HG03175 (cell line): ENCODE measurements around the gene PVALB.

ENCODE experiments used
- ATAC-seq: cut with Tn5 transposase; IDR thresholded peaks from one replicate; pipeline ENCODE4 v1.9.1; 2021; ENCODE audit warnings: mild to moderate bottlenecking, moderate library complexity; ENCODE audit not compliant: unreplicated experiment

Gene PVALB

GRCh38 chr22:36775964-36776669 lies 40.7 kb downstream of the PVALB start, which contains the start of gene IFT27:
Gene IFT27 (minus strand): TSS chr22:36776119. CDS start chr22:36775707, 412 bp downstream.
- ATAC-seq = peak; percentile 91

DNA sequence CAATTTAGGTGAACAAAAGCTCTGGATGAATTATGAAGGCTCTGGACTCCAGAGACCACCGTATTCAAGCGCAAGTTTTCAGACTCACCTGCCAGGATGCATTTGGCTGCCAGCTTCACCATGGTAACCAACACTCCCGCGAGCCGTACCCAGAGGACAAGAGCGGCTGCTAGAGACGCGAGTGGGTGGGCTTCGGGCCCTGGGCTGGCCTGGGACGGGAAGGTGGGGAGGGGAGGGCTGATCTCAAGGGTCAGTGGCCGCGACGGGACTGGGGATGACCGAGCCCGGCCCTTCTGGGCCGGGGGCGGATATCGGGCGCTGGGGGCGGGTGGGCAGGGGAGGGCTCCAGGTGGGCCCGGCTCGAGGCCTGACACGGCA lies 41.3 kb downstream of the PVALB start:
- ATAC-seq = peak; percentile 9

GRCh38 chr22:36773935-36774334 lies 42.9 kb downstream of the PVALB start:
- ATAC-seq = no peak

- no peak for ATAC-seq
Observed at GRCh38 chr22:36772451-36772850, 44.4 kb downstream of the PVALB start.

DNA sequence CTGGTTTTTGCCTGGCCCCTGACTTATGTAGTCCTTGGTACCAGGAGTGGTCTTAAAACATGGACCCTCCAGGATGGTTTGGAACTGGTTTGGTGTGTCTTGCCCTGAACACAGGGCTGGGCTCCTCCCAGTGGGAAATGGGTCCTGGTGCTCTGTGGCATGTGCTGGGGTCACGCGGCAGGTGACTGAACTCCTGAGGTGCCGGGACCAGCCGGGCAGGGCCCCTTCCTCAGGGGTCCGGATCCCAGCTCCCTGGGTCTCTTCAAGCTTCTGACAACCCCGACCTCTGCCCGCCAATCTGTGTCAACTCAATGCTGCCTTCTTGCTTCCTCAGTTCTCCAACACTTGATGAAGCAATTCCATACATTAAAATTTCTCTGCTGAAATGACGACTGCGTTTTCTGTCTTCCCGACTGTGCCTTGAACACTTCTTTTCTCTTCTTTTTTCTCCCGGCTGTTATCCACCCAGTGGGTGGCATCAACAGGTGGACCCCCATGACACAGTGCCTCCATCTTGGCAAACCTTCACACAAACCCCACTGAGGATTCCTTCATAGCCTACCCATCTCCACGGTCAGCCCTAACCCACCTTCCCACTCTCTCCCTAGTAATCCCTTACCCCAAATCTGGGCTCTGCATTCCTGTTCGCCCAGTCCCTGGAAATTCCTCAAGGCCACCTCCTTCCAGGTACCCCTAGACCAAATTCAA lies 45.3 kb downstream of the PVALB start:
- ATAC-seq = no peak

DNA sequence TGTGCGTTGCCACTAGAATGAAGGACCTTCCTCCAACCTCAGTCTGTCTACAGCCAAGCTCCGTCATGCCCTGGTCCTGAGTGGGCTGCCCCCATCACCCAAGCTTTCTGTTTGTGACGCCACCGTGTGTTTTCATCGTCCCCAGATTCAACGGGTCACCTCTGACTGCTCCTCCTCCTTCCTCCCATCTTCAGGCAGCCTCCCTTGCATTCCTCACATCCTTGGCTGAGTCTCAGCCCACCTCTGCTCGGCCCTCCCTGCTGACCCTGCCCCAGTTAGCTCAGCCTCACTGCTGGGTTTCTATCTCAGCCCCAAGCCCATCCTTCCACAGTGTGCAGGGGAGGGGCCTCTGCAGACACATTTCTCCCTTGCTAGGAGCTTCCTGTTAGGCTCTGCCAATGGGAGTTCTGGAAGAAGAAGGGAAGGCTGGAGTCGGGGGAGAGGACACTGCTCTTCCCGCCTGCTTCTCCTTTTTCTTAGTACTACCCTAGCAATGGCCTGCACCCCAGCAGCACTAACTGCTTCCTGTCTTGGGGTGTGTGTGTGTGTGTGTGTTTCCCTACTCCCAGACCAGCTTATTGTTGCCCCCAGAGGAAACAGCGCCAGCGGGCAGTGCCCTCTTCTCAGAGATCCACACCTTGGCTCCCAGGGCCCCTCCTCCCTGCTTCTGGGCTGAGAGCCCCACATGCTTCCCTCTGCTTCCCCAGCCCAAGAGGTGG lies 46.2 kb downstream of the PVALB start:
- ATAC-seq = no peak

DNA sequence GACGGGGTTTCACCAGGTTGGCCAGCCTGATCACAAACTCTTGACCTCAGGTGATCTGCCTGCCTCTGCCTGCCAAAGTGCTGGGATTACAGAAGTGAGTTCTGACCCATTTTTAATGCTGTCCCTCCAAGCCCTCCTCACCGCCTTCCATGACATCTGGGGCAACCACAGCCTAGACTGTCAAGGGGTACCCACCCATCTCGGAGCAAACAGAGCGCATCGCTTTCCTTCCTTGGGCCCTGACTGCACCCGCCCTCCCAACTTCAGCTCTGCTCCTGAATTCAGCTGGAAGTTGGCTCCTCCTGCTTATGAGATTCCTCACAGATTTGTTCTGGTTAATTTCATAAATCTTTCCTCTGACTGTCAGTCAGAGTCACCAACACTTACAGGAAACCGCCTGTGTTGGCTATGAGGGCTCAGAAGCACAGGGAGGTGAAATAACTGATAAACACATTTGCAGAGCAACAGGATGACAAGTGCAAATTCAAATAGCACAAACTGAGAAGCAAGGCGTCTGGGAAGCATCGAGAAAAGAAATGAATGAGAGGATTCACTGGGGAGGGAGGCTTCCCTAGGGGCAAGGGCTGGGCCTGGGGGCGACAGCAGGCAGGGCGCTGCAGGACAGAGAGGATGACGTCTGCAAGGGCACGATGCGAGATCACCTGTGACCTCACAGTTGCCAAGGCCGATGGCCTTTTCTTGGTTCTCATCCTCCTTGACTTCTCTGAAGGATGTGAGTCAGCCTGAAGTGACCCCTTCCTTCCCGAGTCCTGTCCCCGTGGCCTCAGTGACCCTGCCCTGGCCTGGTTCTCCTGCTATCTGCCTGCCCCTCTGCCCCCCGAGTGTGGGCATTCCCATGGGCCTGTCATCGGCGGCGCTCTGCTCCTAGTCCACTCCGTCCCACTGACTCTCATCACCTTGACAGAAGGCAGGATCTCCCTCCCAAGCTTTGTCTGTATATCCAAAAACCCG lies 47.0 kb downstream of the PVALB start:
- no peak for ATAC-seq

GRCh38 chr22:36768616-36769015 lies 48.2 kb downstream of the PVALB start:
- no peak for ATAC-seq

DNA sequence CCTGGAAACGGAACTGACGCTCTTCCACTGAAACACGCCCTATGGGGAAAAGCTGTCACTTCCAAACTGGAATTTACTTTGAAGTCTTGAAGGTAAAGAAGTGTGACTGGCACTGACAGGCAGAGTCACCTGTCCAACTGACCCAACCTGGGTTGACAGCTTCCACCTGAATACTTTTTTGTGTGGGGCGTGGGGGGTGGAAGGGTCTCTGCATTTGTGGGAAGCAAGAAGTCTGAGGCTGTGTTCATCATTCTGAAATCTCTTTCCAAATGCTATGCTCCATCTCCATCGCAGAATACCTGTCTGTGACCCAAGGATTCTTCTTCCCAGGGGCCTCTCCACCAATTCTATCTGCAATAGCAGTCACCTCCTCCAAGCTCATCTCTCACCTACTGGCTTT lies 48.7 kb downstream of the PVALB start:
- no peak for ATAC-seq

- ATAC-seq = no peak
Observed at GRCh38 chr22:36767035-36767775, 49.6 kb downstream of the PVALB start.

DNA sequence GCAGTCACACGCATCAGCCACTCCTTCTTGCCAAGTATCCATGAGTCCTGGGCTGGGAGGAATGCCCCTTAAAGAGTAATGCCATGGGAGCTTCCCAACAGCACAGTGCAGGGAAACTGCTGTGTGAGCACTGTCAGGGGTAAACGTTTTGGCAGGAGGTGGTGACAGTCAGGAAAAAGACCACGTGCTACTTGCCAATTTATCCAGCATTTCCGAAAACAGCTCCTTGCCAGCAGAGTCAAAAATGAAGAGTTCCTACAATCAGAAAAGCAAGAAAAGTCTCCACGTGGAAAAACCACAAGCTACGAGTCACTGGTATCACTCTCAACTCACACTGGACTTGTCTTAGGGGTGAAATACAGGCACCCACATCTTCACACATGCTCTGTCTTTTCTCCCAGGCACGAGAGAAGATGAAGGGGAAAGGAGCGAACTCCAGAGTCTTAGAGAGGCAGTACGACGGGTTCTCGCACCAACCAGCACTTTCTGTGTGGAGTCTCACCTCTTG lies 50.8 kb downstream of the PVALB start:
- no peak for ATAC-seq

GRCh38 chr22:36765131-36765942 lies 51.5 kb downstream of the PVALB start:
- ATAC-seq = no peak

DNA sequence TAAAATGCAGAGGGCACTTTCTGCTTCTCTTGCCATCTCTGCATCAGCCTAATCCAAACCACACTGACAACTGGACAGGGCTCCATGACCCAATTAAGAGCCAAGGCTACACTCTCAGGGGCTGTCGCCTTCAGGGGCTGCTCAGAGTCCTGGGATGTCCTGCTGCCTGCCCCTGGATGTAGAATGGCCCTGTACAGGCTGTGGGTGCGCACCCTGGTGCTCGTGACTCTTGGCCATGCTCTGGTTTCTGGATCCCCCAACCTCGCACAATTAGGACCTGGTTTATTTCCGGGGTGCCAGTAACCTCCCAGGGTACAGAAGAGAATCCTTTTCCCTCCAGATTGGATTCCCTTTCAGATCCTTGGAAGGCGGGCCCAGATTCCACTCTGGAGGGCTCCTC lies 52.2 kb downstream of the PVALB start:
- no peak for ATAC-seq

DNA sequence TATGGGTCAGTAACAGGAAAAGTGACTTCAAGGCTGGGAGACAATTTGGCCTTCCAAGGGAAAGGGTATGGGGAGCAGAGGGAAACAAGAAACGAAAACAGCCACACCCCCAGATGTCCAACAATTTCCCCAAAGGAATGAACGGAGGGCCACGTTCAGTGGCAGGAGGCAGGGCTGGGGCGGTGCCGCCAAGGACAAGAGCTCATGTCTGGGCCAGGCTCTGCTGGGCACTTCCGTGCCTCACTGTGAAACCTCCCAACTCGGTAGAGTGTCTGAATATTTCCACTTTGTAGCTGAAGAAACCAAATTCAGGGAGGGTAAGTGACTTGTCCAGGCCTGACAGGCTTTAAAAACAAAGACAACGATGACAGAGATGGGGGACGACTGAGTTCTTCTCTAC lies 52.8 kb downstream of the PVALB start:
- no peak for ATAC-seq

DNA sequence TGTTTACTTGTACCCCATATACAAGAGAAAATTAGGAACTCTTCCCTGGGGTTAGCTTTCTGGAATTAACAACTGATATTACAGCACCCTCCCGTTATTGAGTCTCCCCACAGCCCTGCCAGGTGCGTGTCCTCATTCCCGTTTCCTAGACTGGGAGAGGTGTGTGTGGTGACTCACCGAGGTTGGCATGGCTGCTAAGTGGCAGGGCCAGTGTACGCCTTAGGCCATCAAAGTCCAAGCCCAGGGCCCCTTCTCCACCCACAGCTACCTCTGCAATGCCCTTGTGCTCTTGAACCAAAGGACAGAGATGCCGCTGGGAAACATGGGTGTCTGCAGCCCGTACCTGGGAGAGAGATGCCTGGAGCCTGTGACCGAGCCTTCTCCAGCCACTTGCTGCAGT lies 53.3 kb downstream of the PVALB start:
- ATAC-seq = no peak

DNA sequence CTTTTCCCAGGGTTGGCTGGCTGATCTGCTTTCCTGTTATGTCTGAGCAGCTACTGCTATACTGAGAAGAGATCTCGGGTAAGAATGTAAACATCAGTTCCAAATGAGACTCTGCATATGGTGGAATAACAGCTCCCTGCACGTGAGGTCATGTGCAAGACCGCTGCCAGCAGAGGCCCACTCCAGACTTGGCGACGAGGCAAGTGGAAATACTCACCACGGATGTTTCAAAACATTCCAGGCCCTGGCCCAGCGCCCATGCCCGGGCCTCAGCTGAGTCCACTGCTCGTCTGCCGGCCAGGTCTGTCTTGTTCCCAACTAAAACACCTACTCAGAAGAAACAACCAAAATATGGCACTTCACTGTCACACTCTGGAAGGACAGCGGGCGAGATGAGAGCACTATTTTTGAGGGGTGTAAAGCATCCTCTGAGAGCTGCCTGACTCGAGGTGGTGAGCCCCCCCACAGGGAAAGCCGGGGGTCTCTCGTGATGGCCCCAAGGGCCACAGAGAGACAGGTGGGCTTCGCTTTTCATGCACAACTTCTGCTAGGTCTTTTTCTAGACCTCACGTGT lies 54.1 kb downstream of the PVALB start:
- no peak for ATAC-seq

GRCh38 chr22:36761553-36762240 lies 55.1 kb downstream of the PVALB start:
- no peak for ATAC-seq

- no peak for ATAC-seq
Observed at GRCh38 chr22:36760786-36761185, 56.0 kb downstream of the PVALB start.
